Suprapubic skin (tissue), 4 donors: ENCODE measurements around the gene CEP135. TPM values are rescaled to one million over a fixed set of nuclear protein-coding genes. Genes with fewer than 3 reads are reported as not detected.

Source experiments
- DNase-seq, 2 donors: peaks; one replicate each; pipeline ENCODE4 v3.0.0-alpha.2; 2019; ENCODE audit warnings: low spot score in 2 of 2
- H3K27ac ChIP-seq: fragments of 200-600 bp; sonication (generic); one replicate; pipeline ENCODE4 v1.5.1; 2019
- H3K27me3 ChIP-seq: fragments of 200-600 bp; sonication (generic); one replicate; pipeline ENCODE4 v1.5.1; 2019
- H3K36me3 ChIP-seq: fragments of 200-600 bp; sonication (generic); one replicate; pipeline ENCODE4 v1.5.1; 2019
- H3K4me1 ChIP-seq: fragments of 200-600 bp; sonication (generic); one replicate; pipeline ENCODE4 v1.5.1; 2019
- H3K4me3 ChIP-seq: fragments of 200-600 bp; sonication (generic); one replicate; pipeline ENCODE4 v1.5.1; 2019; ENCODE audit warnings: mild to moderate bottlenecking
- H3K9me3 ChIP-seq: fragments of 200-600 bp; sonication (generic); one replicate; pipeline ENCODE4 v1.5.1; 2019
- CTCF ChIP-seq, 2 donors: fragments of 200-600 bp in 1 of 2; fragments of 450-650 bp in 1 of 2; sonication (generic) in 1 of 2; IDR thresholded peaks; one replicate each; pipeline ENCODE4 v1.5.1; 2016 to 2019; ENCODE audit warnings: antibody characterized with exemption in 2 of 2, mild to moderate bottlenecking in 1 of 2, moderate library complexity in 1 of 2
- EP300 ChIP-seq: sonication (generic); formaldehyde crosslinking; IDR thresholded peaks from one replicate; pipeline ENCODE4 v1.6.1; 2017; ENCODE audit warnings: antibody characterized with exemption
- POLR2A ChIP-seq, 2 donors: fragments of 450-650 bp; IDR thresholded peaks; one replicate each; pipeline ENCODE4 v1.6.1; 2017; ENCODE audit warnings: antibody characterized with exemption in 2 of 2, mild to moderate bottlenecking in 2 of 2, moderate library complexity in 2 of 2
- POLR2AphosphoS5 ChIP-seq, 3 donors: sonication (generic); formaldehyde crosslinking; IDR thresholded peaks; one replicate each; pipeline ENCODE4 v1.6.1; 2017; ENCODE audit warnings: antibody characterized with exemption in 3 of 3
- WGBS: methylation state at CpG from one replicate; pipeline ENCODE4 v1.1.5; 2018; 5-methylcytosine and 5-hydroxymethylcytosine counted together
- total RNA-seq, 4 donors: library from RNA; depleted of rRNA; stranded (reverse); fragments of >200 nt; gene quantifications; one replicate each; pipeline ENCODE4 v1.1.0, GENCODE V29; 2016

CEP135 gene
- total RNA-seq, 4 donors from 2014 or later = 3.1 to 16.1 (median 4.8) TPM

- no peaks in the 10 kb centered on the region for H3K4me1 ChIP-seq
- TF ChIP-seq CTCF (IDR thresholded peaks at IDR 0.05) = no peak
- no peak for TF ChIP-seq POLR2AphosphoS5 (IDR thresholded peaks at IDR 0.05)
- no peak for TF ChIP-seq POLR2A (IDR thresholded peaks at IDR 0.05)
- TF ChIP-seq EP300 = no peak
- no peak for DNase-seq
- H3K9me3 ChIP-seq = no peaks in the 10 kb centered on the region
- no peaks in the 10 kb centered on the region for H3K27me3 ChIP-seq
- H3K4me3 ChIP-seq = no peak overlapping the region
- H3K27ac ChIP-seq = no peak overlapping the region
- H3K36me3 ChIP-seq = peaks cover 15% of the 10 kb centered on the region
Measured at GRCh38 chr4:55989766-55990165, 41.0 kb downstream of the CEP135 start.

- H3K9me3 ChIP-seq = no peaks in the 10 kb centered on the region
- H3K27ac ChIP-seq = no peak overlapping the region
- H3K27me3 ChIP-seq = no peaks in the 10 kb centered on the region
- WGBS = 94% methylated on average over 3 of the region's 3 CpGs
- no peaks in the 10 kb centered on the region for H3K4me1 ChIP-seq
- H3K36me3 ChIP-seq = peaks cover 24% of the 10 kb centered on the region
- no peak overlapping the region for H3K4me3 ChIP-seq
- no peak for DNase-seq
- TF ChIP-seq POLR2A (IDR thresholded peaks at IDR 0.05) (no peak), CTCF (IDR thresholded peaks at IDR 0.05) (no peak)
Measured at GRCh38 chr4:55993994-55994663, 45.4 kb downstream of the CEP135 start.

- no peak for DNase-seq
- H3K36me3 ChIP-seq = peaks cover 42% of the 10 kb centered on the region
- no peak overlapping the region for H3K4me3 ChIP-seq
- no peaks in the 10 kb centered on the region for H3K9me3 ChIP-seq
- no peaks in the 10 kb centered on the region for H3K27me3 ChIP-seq
- no peaks in the 10 kb centered on the region for H3K4me1 ChIP-seq
- no peak overlapping the region for H3K27ac ChIP-seq
- WGBS = 89% methylated on average over 2 of the region's 2 CpGs
- TF ChIP-seq POLR2A (IDR thresholded peaks at IDR 0.05) = no peak
- TF ChIP-seq EP300 = no peak
- TF ChIP-seq POLR2AphosphoS5 (IDR thresholded peaks at IDR 0.05) = no peak
- TF ChIP-seq CTCF (IDR thresholded peaks at IDR 0.05) = no peak
Measured at GRCh38 chr4:55996646-55997045, 47.9 kb downstream of the CEP135 start.

- WGBS = 93% methylated on average over 3 of the region's 3 CpGs
- no peaks in the 10 kb centered on the region for H3K4me1 ChIP-seq
- no peak for DNase-seq
- H3K27ac ChIP-seq = no peak overlapping the region
- no peaks in the 10 kb centered on the region for H3K9me3 ChIP-seq
- H3K36me3 ChIP-seq = peaks cover 46% of the 10 kb centered on the region
- TF ChIP-seq POLR2A (IDR thresholded peaks at IDR 0.05) (no peak), CTCF (IDR thresholded peaks at IDR 0.05) (no peak), POLR2AphosphoS5 (IDR thresholded peaks at IDR 0.05) (no peak), EP300 (no peak)
- H3K27me3 ChIP-seq = no peaks in the 10 kb centered on the region
- H3K4me3 ChIP-seq = no peak overlapping the region
Measured at GRCh38 chr4:56003606-56004005, 54.9 kb downstream of the CEP135 start.

- Histone ChIP-seq H3K4me1 (no peaks in the 10 kb centered on the region), H3K36me3 (peaks cover 48% of the 10 kb centered on the region), H3K27ac (no peak overlapping the region), H3K27me3 (no peaks in the 10 kb centered on the region), H3K4me3 (no peak overlapping the region), H3K9me3 (no peaks in the 10 kb centered on the region)
- 73% methylated on average over 2 of the region's 2 CpGs for WGBS
- DNase-seq = no peak
- TF ChIP-seq POLR2A (IDR thresholded peaks at IDR 0.05) (no peak), CTCF (IDR thresholded peaks at IDR 0.05) (no peak), POLR2AphosphoS5 (IDR thresholded peaks at IDR 0.05) (no peak), EP300 (no peak)
Measured at GRCh38 chr4:56004235-56004634, 55.5 kb downstream of the CEP135 start.
